GM12874 (cell line): ENCODE measurements around the gene TRPC6.

Experiments used
- TF ChIP-seq, protein P1 (sequence below): IDR thresholded peaks from 2 replicates; pipeline ENCODE4 v1.5.1; 2011; ENCODE audit warnings: low read depth, mild to moderate bottlenecking, control low read depth, low read length, moderate library complexity; ENCODE audit not compliant: insufficient read depth

The TRPC6 gene

DNA sequence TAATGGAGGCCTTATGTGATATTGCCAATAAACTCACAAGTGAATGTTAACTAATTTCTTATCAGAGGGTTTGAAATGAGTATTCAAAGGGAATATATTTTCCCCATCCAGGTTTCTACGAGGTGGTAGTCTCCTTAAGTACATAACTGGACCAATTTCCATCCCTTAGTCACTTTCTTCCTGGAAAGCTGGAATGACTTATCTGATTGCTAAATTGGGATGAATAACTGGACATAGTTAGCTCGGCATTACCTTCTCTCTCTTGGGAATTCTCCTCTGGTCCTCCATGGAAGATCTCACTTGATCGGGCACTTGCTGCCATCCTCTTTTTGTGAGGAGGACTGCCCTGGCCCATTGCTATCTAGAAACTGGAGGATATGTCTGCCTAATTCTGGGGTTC lies 109.1 kb downstream of the TRPC6 start:
- TF ChIP-seq, protein P1, sequence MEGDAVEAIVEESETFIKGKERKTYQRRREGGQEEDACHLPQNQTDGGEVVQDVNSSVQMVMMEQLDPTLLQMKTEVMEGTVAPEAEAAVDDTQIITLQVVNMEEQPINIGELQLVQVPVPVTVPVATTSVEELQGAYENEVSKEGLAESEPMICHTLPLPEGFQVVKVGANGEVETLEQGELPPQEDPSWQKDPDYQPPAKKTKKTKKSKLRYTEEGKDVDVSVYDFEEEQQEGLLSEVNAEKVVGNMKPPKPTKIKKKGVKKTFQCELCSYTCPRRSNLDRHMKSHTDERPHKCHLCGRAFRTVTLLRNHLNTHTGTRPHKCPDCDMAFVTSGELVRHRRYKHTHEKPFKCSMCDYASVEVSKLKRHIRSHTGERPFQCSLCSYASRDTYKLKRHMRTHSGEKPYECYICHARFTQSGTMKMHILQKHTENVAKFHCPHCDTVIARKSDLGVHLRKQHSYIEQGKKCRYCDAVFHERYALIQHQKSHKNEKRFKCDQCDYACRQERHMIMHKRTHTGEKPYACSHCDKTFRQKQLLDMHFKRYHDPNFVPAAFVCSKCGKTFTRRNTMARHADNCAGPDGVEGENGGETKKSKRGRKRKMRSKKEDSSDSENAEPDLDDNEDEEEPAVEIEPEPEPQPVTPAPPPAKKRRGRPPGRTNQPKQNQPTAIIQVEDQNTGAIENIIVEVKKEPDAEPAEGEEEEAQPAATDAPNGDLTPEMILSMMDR: no peak

DNA sequence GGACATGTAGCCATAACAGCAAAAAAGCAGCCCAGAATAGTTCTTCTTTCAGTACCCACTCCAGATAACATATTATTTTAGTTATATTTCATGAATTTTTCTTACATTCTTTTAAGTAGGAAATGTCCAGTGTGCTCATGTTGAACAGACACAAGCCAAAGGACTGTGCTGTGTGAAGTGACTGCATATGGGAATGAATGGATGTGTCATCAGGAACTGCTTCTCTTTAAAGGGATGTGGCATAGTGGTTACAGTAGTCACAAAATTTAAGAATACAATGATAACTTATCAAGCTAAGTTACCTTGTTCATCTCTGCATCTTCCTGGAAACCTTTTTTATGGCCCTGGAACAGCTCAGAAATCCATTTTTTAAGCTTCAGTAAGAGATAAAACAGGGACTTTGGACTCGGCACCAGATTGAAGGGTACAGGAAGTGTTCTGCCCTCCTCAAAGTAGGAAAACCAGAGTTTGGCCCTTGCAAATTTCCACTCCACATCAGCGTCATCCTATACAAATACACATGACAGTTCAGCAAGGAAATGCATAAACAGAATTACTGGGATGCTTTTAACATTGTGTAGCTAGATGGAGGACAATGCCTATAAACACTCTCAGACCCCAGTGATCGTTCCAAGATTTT lies 112.8 kb downstream of the TRPC6 start:
- TF ChIP-seq, protein P1: no peak

DNA sequence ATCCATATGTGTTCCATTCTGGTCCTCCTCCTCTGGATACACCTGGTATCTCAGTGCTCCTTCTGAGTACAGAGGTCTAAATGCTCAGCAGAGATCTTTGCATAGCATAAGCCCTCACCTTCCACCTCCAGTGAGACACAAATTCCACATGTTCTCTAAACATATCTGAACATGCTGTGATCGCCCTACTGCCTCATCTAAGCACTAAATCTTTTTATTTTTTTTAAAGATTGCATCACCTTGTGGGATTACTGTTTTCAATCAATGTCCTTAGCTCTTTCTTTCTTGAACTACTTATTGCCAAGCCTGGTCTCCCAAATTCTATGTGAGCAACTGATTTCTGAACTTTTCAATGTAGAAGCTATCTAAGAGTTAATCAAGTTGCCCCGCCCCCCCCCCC lies 113.4 kb downstream of the TRPC6 start:
- TF ChIP-seq, protein P1: no peak

DNA sequence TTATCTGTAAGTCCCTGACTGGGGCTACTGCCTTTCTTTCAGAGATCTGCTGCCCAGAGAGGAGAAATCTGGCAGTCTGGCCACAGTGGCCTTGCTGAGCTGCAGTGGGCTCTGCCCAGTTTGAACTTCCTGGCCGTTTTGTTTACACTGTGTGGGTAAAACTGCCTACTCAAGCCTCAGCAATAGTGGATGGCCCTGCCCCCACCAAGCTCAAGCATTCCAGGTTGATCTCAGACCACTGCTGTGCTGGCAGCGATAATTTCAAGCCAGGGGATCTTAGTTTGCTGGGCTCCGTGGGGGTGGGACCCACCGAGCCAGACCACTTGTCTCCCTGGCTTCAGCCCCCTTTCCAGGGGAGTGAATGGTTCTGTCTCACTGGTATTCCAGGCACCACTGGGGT lies 117.5 kb downstream of the TRPC6 start:
- TF ChIP-seq, protein P1: no peak

DNA sequence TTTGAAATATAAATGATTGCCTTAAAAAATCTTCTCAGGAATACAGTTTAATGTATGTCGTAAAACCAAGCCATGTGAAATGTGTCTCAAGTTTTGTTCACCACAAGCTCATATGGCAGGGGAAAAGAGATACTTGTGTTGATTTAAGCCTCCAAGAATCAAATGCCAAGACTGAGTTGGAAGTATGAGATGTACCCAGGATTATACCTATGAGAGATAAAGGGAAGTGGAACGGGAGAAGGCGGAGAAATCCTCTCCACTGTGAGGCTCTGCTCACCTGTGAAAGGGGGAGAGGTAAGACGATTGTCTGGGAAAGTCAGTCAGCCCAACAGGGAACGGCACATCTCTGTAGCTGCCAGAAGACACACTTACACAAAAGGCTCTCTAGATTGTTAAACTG lies 124.8 kb downstream of the TRPC6 start:
- TF ChIP-seq, protein P1: no peak

DNA sequence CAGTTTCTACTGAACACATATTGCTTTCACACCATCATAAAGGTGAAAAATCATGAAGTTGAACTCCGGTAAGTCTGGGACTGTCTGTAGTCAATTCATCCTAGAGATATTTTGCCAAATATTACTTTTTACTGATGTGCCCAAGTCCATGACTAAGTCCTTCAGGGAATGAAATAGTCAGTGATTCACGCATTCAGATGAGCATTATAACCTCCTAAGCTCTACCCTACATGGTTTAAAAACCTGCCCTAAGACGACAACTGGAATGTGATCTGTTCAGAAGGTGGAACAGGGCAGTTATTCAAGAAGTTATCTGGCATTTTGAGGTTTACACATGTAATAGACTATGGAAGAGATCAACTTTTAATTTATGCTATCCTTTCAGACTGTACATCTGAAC lies 125.6 kb downstream of the TRPC6 start:
- TF ChIP-seq, protein P1: no peak

DNA sequence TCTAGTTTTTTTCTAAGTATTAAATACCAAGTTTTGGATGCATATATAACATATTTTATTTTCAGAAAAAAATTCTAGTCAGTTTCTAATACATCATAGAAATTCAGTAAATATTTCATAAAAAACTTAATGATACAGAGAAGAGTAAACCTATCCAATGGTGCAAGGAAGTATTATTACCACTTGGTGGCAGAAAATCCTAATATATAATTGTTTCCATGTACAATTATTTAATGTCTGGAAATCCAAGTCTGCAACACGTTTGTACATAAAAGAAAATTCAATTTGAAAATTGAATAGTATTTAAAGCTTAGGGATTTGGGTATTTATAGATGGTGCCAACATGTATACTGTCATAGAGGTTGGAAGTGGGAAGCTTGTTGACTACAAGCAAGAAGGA lies 127.0 kb downstream of the TRPC6 start:
- TF ChIP-seq, protein P1: no peak
